Neuronal stem cell (in vitro differentiated cells): ENCODE data around the gene OTOP2.

Experiments used
- DNase-seq: peaks from one replicate; pipeline ENCODE4 v3.0.0-alpha.2; 2013; ENCODE audit warnings: low spot score
- H2AFZ ChIP-seq: one replicate; pipeline ENCODE4 v1.6.1; 2013; ENCODE audit warnings: mild to moderate bottlenecking, low read length, inconsistent platforms
- H2AK5ac ChIP-seq: 2 replicates; pipeline ENCODE4 v1.6.1; 2013; ENCODE audit warnings: low read depth, mild to moderate bottlenecking, inconsistent platforms, low read length, moderate library complexity, mixed read lengths
- H2BK120ac ChIP-seq: 2 replicates; pipeline ENCODE4 v1.6.1; 2013; ENCODE audit warnings: low read depth, mild to moderate bottlenecking, inconsistent platforms, low read length, moderate library complexity, mixed read lengths
- H2BK12ac ChIP-seq: one replicate; pipeline ENCODE4 v1.6.1; 2013; ENCODE audit warnings: low read length, inconsistent platforms
- H2BK15ac ChIP-seq: 2 replicates; pipeline ENCODE4 v1.6.1; 2013; ENCODE audit warnings: mild to moderate bottlenecking, low read length, inconsistent platforms, mixed read lengths
- H2BK5ac ChIP-seq: one replicate; pipeline ENCODE4 v1.6.1; 2013; ENCODE audit warnings: inconsistent platforms, mild to moderate bottlenecking, low read length, moderate library complexity
- H3K14ac ChIP-seq: one replicate; pipeline ENCODE4 v1.6.1; 2013; ENCODE audit warnings: low read length, inconsistent platforms
- H3K18ac ChIP-seq: 2 replicates; pipeline ENCODE4 v1.6.1; 2013; ENCODE audit warnings: low read length, inconsistent platforms
- H3K23ac ChIP-seq: 2 replicates; pipeline ENCODE4 v1.6.1; 2013; ENCODE audit warnings: low read depth, mild to moderate bottlenecking, mixed read lengths, low read length, inconsistent platforms; ENCODE audit not compliant: poor library complexity
- H3K27ac ChIP-seq: replicated peaks from 3 replicates; pipeline ENCODE4 v1.5.1; 2013; ENCODE audit warnings: low read length, inconsistent platforms
- H3K27me3 ChIP-seq, 3 experiments: 2 replicates each; pipeline ENCODE4 v1.6.1; 2013; ENCODE audit warnings: low read length in 3 of 3, mild to moderate bottlenecking in 2 of 3, inconsistent platforms in 1 of 3, low read depth in 1 of 3, mixed read lengths in 1 of 3, moderate library complexity in 1 of 3; ENCODE audit not compliant: control insufficient read depth in 3 of 3, insufficient read depth in 3 of 3
- H3K36me3 ChIP-seq, 2 donors: replicated peaks in 1 of 2; 2 replicates each; pipeline ENCODE4 v1.6.1; 2013; ENCODE audit warnings: low read length in 2 of 2; ENCODE audit not compliant: control insufficient read depth in 2 of 2, insufficient read depth in 2 of 2
- H3K4ac ChIP-seq: 2 replicates; pipeline ENCODE4 v1.6.1; 2013; ENCODE audit warnings: inconsistent platforms, mild to moderate bottlenecking, low read length, moderate library complexity
- H3K4me1 ChIP-seq, 2 donors: 1 replicate in 1 of 2; 2 replicates in 1 of 2; pipeline ENCODE4 v1.6.1; 2013; ENCODE audit warnings: low read length in 2 of 2, low read depth in 1 of 2; ENCODE audit not compliant: control insufficient read depth in 2 of 2, insufficient read depth in 1 of 2
- H3K4me2 ChIP-seq: one replicate; pipeline ENCODE4 v1.6.1; 2013; ENCODE audit warnings: mild to moderate bottlenecking, low read length, inconsistent platforms; ENCODE audit not compliant: insufficient read depth, poor library complexity, severe bottlenecking
- H3K4me3 ChIP-seq, 2 donors: 2 replicates each; pipeline ENCODE4 v1.5.1; 2013; ENCODE audit warnings: low read length in 2 of 2, mild to moderate bottlenecking in 2 of 2, inconsistent platforms in 1 of 2, moderate library complexity in 1 of 2
- H3K79me1 ChIP-seq: one replicate; pipeline ENCODE4 v1.6.1; 2013; ENCODE audit warnings: low read depth, mild to moderate bottlenecking, inconsistent platforms, low read length, moderate library complexity
- H3K9ac ChIP-seq: one replicate; pipeline ENCODE4 v1.6.1; 2013; ENCODE audit warnings: mild to moderate bottlenecking, low read depth, low read length, inconsistent platforms; ENCODE audit not compliant: poor library complexity
- H3K9me3 ChIP-seq, 2 donors: replicated peaks in 1 of 2; 2 replicates each; pipeline versions ENCODE3 to v1.6.1; 2013; ENCODE audit warnings: low read length in 2 of 2, mild to moderate bottlenecking in 2 of 2, inconsistent platforms in 1 of 2, low read depth in 1 of 2, mixed read lengths in 1 of 2, moderate library complexity in 1 of 2; ENCODE audit not compliant: control insufficient read depth in 2 of 2, insufficient read depth in 1 of 2
- H4K8ac ChIP-seq: one replicate; pipeline ENCODE4 v1.6.1; 2013; ENCODE audit warnings: low read depth, mild to moderate bottlenecking, inconsistent platforms, low read length, moderate library complexity
- H4K91ac ChIP-seq: one replicate; pipeline ENCODE4 v1.6.1; 2013; ENCODE audit warnings: low read length, low read depth, mild to moderate bottlenecking, inconsistent platforms; ENCODE audit not compliant: poor library complexity
- WGBS, 2 donors: extraction: QIAGEN DNeasy Blood & Tissue Kit; methylation state at CpG; one replicate each; pipeline ENCODE4 v1.1.7; 2013; ENCODE audit warnings: missing lambda C conversion rate in 2 of 2, mixed read lengths in 1 of 2; ENCODE audit not compliant: insufficient read length in 2 of 2, insufficient replicate concordance in 1 of 2; ENCODE audit errors: extremely low coverage in 2 of 2; 5-methylcytosine and 5-hydroxymethylcytosine counted together

OTOP2 gene

GRCh38 chr17:74975943-74976342, 51.9 kb downstream of the OTOP2 start:
- Histone ChIP-seq H3K14ac (no peak overlapping the region), H3K36me3 (no peaks in the 10 kb centered on the region), H3K4me3 (no peak overlapping the region), H2BK15ac (no peak overlapping the region), H3K4me2 (no peak overlapping the region), H3K9ac (no peak overlapping the region), H2BK12ac (no peak overlapping the region), H4K91ac (no peak overlapping the region), H3K23ac (no peak overlapping the region), H3K9me3 (peaks cover 0 to 2% of the 10 kb centered on the region in 2 donors), H3K18ac (no peak overlapping the region), H3K4ac (no peak overlapping the region), H3K4me1 (peaks cover 5 to 6% of the 10 kb centered on the region in 2 donors), H2AFZ (no peak overlapping the region), H3K27me3 (peaks cover 2 to 43% (median 39%) of the 10 kb centered on the region in 3 experiments), H2BK120ac (no peak overlapping the region), H3K27ac (no peak overlapping the region), H2AK5ac (no peak overlapping the region), H4K8ac (no peak overlapping the region), H3K79me1 (peaks cover 2% of the 10 kb centered on the region), H2BK5ac (no peak overlapping the region)
- no peak for DNase-seq
- no CpG with 5 or more reads among the region's 4 CpGs for WGBS, 2 donors

- Histone ChIP-seq H3K9ac (no peak overlapping the region), H3K14ac (no peak overlapping the region), H3K9me3 (peaks cover 0 to 2% of the 10 kb centered on the region in 2 donors), H3K18ac (no peak overlapping the region), H2AK5ac (no peak overlapping the region), H4K91ac (no peak overlapping the region), H2BK12ac (no peak overlapping the region), H3K79me1 (no peaks in the 10 kb centered on the region), H3K27me3 (peaks cover 0 to 31% (median 23%) of the 10 kb centered on the region in 3 experiments), H3K23ac (no peak overlapping the region), H2BK120ac (no peak overlapping the region), H3K36me3 (no peaks in the 10 kb centered on the region), H3K4ac (no peak overlapping the region), H3K4me3 (no peak overlapping the region), H2BK5ac (peak overlapping the region; percentile 13), H2AFZ (no peak overlapping the region), H3K4me1 (peaks cover 1 to 8% of the 10 kb centered on the region in 2 donors), H3K4me2 (no peak overlapping the region), H2BK15ac (no peak overlapping the region), H4K8ac (no peak overlapping the region), H3K27ac (no peak overlapping the region)
- WGBS, 2 donors: no CpG with 5 or more reads among the region's 3 CpGs
- DNase-seq: no peak
Observed at GRCh38 chr17:74977802-74978201, 53.7 kb downstream of the OTOP2 start.

- no peak overlapping the region for H2BK15ac ChIP-seq
- no peak overlapping the region for H2BK12ac ChIP-seq
- no peak overlapping the region for H3K4me2 ChIP-seq
- H3K27ac ChIP-seq: no peak overlapping the region
- no CpG with 5 or more reads among the region's 3 CpGs for WGBS, 2 donors
- H2AFZ ChIP-seq: no peak overlapping the region
- H2AK5ac ChIP-seq: no peak overlapping the region
- DNase-seq: no peak
- no peaks in the 10 kb centered on the region for H3K36me3 ChIP-seq
- peak overlapping the region; percentile 13 for H2BK5ac ChIP-seq
- no peak overlapping the region for H4K91ac ChIP-seq
- H4K8ac ChIP-seq: no peak overlapping the region
- no peak overlapping the region for H3K4me3 ChIP-seq
- H2BK120ac ChIP-seq: no peak overlapping the region
- H3K79me1 ChIP-seq: no peaks in the 10 kb centered on the region
- H3K23ac ChIP-seq: no peak overlapping the region
- peaks cover 0 to 27% (median 18%) of the 10 kb centered on the region in 3 experiments for H3K27me3 ChIP-seq
- no peak overlapping the region for H3K14ac ChIP-seq
- no peak overlapping the region for H3K18ac ChIP-seq
- H3K9me3 ChIP-seq: peaks cover 0 to 2% of the 10 kb centered on the region in 2 donors
- H3K9ac ChIP-seq: no peak overlapping the region
- H3K4ac ChIP-seq: no peak overlapping the region
- H3K4me1 ChIP-seq: peaks cover 0 to 6% of the 10 kb centered on the region in 2 donors
Observed at GRCh38 chr17:74978240-74978639, 54.2 kb downstream of the OTOP2 start.

GRCh38 chr17:74979408-74980146, 55.5 kb downstream of the OTOP2 start:
- Histone ChIP-seq H3K9ac (no peak overlapping the region), H3K36me3 (no peaks in the 10 kb centered on the region), H3K14ac (no peak overlapping the region), H3K27ac (no peak overlapping the region), H2AK5ac (no peak overlapping the region), H4K8ac (no peak overlapping the region), H3K4me1 (peaks cover 2 to 6% of the 10 kb centered on the region in 2 donors), H2BK5ac (no peak overlapping the region), H3K23ac (no peak overlapping the region), H2BK120ac (no peak overlapping the region), H3K18ac (no peak overlapping the region), H3K79me1 (no peaks in the 10 kb centered on the region), H3K9me3 (peaks cover 0 to 2% of the 10 kb centered on the region in 2 donors), H4K91ac (peak overlapping the region; percentile 7), H3K4ac (no peak overlapping the region), H2BK12ac (no peak overlapping the region), H3K4me3 (no peak overlapping the region), H2BK15ac (peak overlapping the region; percentile 58), H3K4me2 (no peak overlapping the region), H2AFZ (no peak overlapping the region), H3K27me3 (peaks cover 0 to 16% (median 8%) of the 10 kb centered on the region in 3 experiments)
- no peak for DNase-seq
- WGBS, 2 donors: no CpG with 5 or more reads among the region's 17 CpGs
